HG02870 (cell line): ENCODE data around the gene KLHL29.

Source experiments
- ATAC-seq: cut with Tn5 transposase; IDR thresholded peaks from one replicate; pipeline ENCODE4 v1.9.1; 2021; ENCODE audit warnings: mild to moderate bottlenecking, moderate library complexity; ENCODE audit not compliant: unreplicated experiment

The KLHL29 gene

GRCh38 chr2:23420091-23420839 is 35.3 kb downstream of the KLHL29 start:
- no peak for ATAC-seq

DNA sequence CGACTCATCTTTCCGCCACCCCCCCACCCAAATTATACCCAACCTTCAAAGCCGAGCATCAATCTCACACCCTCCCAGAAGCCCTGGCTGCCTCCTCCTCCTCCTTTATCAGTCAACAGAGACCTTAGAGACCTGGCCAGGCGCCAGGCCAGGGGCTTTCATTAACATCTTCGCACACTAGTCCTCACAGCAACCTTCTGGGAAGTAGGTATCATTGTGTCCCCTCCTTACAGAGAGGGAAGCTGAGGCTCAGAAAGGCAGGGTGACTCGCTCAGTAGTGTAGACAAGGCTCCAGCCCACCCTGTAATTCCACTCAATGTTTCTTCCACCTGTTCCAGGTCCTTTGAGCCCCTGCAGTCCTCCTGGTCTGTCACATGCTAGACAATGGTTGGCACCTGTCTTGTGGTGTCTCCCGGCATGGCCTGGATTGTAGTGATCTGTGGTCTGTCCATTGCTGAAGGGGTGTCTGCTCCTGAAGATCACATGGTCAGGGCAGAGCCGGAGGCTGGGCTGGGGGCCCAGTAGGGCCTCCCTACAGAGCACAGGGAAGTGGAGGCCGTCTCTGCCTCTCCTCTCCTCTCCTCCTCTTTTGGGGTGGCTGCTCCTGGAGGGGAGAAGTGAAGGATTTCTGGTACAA is 36.0 kb downstream of the KLHL29 start:
- no peak for ATAC-seq

DNA sequence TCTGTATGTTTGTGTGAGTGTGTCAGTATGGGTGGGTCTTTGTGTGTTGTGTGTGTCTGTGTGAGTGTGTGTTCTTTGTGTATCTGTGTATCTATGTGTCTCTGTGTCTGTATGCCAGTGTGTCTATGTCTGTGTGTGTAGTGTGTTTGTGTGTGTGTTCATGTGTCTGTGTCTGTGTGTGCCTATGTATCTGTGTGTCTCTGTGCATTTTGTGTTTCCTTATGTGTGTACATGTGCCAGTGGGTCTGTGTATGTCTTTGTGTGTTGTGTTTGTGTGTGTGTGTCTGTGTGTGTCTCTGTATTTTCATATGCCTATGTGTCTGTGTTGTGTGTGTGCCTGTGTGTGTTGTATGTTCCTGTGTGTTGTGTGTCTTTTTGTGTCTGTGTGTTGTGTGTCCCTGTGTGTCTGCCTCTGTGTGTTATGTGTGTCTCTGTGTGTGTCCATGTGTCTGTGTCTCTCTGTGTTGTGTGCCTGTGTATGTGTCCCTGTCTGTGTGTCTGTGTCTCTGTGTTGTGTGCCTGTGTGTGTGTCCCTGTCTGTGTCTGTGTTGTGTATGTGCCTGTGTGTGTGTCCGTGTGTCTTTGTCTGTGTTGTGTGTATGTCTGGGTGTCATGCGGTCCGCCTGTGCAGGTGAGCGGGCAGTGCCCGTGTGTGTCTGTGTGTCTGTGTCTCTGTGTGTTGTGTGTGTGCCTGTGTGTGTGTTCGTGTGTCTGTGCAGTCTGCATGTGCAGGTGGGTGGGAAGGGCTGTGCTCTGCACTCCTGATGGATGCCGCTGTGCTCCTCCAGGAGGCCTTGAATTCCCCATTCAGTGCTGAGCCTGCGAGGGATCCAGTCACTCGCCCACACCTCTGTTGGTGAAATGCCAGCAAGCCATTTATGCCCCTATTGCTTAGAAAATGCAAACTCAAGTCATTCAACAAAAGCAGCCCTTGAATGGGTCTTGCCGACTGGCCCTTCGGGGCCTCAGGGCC is 37.4 kb downstream of the KLHL29 start:
- ATAC-seq, result no peak

DNA sequence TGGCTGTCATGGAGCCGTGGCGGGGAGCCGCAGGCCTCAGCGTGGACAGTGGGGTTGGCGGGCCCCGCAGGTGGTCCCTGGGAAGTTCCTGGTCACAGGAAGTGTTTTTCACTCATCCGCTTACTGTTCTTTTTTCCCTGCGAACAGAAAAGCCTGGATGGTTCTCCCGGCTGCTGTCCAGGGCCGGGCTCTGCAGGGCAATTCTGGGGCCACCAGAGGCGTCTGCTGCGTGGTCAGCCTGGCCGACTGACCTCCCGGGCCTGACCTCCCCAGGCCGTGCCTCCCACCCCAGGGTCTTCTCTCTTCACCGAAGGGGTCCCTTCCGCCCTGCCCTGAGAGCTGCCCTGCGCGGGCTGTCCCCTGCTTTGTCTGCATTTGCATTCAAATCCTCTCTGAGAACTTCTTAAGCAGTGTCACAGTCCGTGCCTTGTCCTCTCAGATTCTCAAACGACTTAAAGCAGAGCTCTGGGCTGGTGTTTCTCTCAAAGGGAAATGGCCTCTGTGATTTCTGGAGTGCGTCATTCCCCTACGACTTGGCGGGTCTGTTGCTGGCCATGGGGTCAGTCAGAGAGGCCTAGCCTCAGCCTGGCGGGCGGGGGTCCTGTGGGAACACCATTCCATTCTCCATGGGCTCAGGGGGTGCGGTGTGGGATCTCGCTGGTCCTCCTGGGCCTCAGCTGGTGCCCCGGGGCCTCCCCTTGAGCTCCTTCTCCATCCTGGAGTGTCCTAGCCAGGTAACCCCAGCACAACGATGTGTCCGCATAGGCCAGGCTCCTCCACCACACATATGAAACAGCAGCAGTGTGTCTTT is 38.3 kb downstream of the KLHL29 start:
- ATAC-seq, result no peak

- peak; percentile 50 for ATAC-seq
These were observed 39.1 kb downstream of the KLHL29 start for GRCh38 chr2:23423873-23424680.

GRCh38 chr2:23425338-23425871 is 40.4 kb downstream of the KLHL29 start:
- no peak for ATAC-seq

DNA sequence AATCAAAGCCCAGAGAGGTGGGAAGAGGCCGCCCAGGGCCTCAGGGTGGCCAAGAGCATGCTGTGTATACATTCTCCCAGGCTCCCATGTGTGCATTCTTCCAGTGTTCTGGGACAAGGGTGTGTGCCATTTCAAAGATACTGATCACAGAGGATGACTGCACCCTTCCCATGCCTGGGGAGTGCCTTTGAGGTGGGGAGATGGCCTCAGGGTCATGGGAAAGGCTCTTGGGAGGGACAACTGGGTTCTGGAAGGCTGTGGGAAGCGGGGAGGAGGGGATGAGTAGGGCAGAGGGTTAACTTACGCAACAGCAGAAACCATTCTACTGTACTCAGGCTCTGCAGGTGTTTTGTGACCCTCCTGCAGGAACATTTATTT is 40.9 kb downstream of the KLHL29 start:
- no peak for ATAC-seq

GRCh38 chr2:23426263-23426905 is 41.4 kb downstream of the KLHL29 start:
- no peak for ATAC-seq

DNA sequence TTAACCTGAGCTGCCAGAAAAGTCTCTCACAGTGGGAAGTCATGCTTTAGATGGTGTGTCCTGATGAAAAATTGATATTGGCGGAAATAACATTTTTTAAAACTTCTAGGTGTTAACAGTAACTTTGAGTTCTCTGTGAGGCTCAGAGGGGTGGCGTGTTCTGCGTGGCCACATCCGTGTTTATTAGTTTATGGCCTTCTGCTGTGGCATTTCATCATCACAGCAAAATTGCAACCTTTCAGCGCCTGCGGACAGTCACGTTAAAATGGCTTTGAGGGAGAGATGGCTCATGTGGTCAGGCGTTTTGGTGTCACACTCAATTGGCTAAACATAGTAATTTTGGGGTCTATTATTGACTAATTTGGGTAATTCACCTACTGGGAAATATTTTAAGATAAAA is 42.4 kb downstream of the KLHL29 start:
- no peak for ATAC-seq

GRCh38 chr2:23427976-23428375 is 43.0 kb downstream of the KLHL29 start:
- ATAC-seq, result no peak

- no peak for ATAC-seq
These were observed 44.1 kb downstream of the KLHL29 start for GRCh38 chr2:23429036-23429435.

GRCh38 chr2:23430263-23430662 is 45.3 kb downstream of the KLHL29 start:
- ATAC-seq, result no peak

GRCh38 chr2:23432531-23432930 is 47.6 kb downstream of the KLHL29 start:
- ATAC-seq, result no peak

DNA sequence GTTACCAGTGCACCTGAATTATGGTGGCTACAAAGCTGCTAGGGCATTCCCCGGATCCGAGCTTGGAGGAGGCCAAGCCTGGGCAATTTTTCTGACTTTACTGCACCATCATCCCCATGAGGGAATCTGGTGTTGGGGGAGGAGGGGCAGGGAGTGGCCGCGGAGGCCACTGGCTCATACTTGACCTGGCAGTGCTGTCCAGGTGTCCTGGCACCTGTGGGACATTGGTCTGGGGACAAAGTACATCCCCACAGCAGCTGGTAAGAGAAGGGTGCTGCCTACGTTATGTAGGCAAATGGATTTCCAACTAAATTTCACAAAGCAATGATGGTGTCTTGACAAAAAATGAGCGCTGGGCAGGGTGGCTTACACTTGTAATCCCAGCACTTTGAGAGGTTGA is 48.3 kb downstream of the KLHL29 start:
- no peak for ATAC-seq

DNA sequence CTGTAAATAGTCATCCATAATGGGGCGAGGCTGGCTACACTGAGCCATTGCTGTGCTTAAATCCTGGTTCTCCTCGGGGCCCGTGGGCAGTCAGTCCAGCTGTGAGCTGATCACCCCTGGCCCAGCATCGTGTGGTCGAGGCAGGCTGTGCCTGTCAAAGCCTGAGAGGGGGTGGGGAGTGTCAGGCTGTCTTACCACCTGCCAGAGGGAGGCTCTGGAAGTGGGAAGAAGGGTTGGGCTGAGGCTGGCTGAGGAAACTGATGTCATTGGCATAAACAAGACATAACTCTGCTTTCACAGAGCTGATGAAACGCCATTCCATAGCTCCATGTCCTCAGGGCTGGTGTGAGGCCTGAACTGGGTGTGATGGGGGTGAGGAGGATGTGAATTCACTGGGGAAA is 49.7 kb downstream of the KLHL29 start:
- ATAC-seq, result no peak

- no peak for ATAC-seq
These were observed 50.5 kb downstream of the KLHL29 start for GRCh38 chr2:23435250-23436035.

DNA sequence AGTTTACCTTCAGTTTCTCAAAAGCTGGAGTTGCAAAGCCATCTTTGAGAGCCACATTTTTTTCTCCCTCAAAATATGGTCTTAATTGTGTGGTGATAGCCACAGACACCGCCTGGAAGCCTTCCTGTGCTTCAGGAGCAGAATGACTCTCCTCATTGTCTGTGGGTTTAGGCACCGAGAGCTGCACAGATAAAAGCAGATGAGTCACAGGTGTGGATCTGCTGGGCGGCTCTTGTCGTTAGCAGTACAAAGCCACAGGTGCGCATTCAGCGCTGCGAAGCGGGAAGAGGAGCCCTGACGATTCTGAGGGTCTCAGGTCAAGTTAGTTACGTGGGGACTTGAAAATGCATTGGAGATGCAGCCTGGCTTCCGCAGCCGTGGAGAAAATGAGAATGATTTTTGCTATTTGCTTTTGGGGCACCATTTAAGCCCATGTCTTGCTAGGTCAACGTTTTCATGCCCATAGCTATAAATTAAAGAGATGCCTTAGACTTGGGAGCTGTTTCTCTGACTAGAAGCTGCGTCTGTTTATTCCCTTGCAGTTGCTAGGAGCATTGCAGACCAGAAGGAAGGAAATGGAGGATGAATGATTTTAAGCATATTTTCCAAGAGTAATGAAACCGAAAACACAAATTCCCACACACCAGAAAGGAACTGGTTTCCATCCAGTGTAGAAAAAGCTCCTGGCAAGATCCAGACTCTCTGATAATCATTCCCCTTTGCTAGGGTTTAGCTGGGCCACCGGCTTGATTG is 51.5 kb downstream of the KLHL29 start:
- no peak for ATAC-seq

GRCh38 chr2:23441414-23441813 is 56.4 kb downstream of the KLHL29 start:
- no peak for ATAC-seq
